GM21528 (cell line): ENCODE data around the gene CTNNB1.
A peak's percentile ranks its signal among the peaks of the same experiment; 100 is the strongest.

Experiments
- ATAC-seq: cut with Tn5 transposase; IDR thresholded peaks from one replicate; pipeline ENCODE4 v1.9.1; 2021; ENCODE audit warnings: mild to moderate bottlenecking, moderate library complexity; ENCODE audit not compliant: unreplicated experiment, low FRiP score

The CTNNB1 gene

GRCh38 chr3:41198950-41199865 is at the start of gene CTNNB1:
Gene CTNNB1, plus strand, starts transcription at chr3:41199505. Its CDS starts 24,564 bp downstream, at chr3:41224069.
- peak; percentile 70 for ATAC-seq

DNA sequence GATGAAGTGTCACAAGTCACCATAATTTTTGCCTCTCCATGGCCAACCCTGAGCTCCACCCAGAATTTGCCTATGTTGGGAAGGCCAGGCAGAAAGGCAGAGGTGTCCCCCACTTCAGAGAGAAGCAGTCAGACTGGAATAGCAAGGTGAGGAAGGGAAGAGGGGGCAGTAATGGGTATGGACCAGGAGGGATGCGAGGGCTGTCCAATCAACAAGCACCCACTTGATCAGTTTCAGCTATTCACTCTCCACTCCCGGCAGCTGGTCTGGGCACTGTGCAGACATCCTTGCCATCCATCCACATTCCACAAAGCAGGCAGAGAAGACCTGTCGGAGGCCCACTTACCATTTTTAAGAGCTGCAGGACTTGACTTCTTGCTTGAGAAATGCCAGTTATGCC is 43.5 kb upstream of the CTNNB1 start:
- ATAC-seq, result no peak

DNA sequence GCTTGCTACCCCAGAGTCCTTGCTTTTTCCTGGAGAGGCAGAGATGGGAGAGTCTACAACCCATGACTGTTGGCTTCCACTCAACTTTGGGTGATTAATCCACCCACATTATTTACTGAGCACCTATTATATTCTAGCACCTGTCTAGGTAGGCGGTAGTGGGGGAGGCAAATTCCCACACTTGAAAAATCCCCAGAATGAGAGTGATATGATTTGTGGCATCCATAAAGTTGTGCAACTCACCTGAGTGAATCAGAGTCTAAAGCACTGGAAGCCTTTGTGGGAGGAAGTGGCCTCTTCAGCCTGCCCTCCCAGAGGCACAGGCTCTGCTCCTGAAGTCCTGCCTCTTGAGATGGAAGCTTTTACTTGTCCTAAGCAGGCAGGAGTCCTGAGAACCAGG is 40.4 kb upstream of the CTNNB1 start:
- no peak for ATAC-seq

DNA sequence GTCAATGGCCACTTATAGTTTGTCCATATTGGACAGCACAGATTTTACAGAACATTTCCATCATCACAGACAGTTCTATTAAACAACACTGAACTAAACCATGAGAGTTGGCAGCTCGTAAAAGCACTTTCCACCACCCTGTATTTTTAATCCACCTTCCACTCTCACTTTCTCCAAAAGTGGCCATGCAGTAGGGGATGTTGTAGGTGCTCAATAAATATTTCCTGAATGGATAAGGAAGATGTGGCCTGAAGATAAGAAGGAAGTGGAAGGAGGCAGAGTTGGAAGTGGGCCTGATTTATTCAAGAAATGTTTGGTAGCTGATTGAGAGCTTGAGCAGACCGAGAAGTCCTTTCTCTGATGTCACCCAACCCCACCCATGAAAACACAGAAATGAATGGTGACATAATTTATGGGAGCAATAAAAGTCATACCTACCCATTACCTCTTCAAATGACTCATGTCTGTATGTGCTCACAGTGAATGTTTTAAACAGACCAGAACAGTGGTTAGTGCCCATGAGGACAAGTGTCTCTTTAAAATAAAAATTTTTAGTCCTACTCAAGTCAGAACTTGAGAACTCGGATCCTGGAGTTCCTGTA is 39.6 kb upstream of the CTNNB1 start:
- ATAC-seq, result no peak

DNA sequence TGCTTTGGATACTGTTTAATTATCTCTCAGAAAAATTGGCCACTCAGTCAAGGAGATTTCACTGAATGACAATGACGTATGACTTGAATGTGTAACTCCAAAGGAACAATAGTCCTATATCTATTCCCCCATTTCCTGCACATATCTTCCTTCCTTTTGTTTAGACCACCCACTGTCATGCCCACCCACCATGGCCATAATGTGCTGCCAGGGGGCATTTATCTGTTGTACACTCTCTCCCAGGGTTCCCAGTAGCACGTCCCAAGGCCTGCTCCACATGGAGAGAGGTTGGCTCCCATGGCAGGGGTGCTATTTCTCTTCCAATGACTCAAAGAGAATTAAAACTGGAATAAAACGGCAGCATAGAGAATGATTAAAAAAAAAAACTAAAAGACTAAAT is 36.8 kb upstream of the CTNNB1 start:
- no peak for ATAC-seq

- no peak for ATAC-seq
Measured at GRCh38 chr3:41163006-41163405, 36.3 kb upstream of the CTNNB1 start.

DNA sequence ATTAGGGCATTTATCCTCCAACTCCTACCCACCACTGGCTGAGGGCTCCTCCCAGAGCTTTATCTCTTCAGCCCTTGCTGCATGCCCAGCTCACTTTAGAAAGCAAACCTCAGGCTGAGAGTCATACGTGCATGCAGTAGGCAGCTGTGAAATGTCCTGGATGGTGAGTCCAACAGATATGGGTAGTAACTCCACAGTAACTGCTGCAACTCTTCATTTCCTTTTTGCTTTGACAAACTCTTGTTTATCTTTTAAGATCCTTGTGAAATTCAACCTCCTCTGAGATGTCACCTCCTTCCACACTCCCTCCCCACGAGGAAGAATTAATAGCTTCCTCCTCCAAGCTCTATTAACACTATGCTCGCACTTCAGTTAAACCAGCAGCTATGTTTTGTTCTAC is 35.9 kb upstream of the CTNNB1 start:
- no peak for ATAC-seq

- no peak for ATAC-seq
Measured at GRCh38 chr3:41164777-41165176, 34.5 kb upstream of the CTNNB1 start.

DNA sequence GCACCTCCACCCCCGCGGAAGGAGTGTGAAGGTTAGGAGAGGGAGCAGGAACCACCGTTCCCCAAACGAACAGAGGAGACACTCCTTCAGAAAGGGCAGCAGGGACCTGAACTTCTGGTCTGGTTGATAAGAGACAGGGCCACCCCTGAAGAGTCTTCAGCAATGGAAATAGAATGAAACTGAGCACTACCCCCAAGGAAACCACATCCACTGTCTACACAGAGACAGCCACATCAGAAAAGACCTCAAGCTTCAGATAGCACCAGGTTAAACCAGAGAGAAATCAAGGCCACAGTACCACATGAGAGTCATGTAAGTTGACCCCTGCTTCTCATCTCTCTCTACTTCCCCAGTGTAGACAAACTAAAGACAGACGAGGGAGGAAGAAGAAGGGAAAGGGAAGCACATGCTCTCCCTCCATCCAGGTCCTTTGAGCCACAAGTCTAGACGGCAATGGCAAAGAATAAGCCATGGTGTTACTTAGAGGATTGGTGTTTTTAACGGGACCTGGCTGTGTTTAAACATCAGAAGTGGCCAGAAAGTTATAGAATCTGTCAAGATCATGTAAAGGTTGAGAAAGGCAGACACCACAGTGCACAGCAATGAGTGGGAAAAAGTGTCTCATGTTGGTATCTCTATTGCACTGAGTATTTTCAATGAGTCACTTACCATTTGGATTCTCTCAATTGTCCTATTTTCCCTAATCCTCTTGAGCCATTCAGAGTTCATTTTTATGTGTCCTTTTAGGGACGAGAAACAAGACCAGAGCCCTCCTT is 31.4 kb upstream of the CTNNB1 start:
- ATAC-seq, result no peak

- ATAC-seq, result no peak
Measured at GRCh38 chr3:41169023-41169422, 30.3 kb upstream of the CTNNB1 start.

DNA sequence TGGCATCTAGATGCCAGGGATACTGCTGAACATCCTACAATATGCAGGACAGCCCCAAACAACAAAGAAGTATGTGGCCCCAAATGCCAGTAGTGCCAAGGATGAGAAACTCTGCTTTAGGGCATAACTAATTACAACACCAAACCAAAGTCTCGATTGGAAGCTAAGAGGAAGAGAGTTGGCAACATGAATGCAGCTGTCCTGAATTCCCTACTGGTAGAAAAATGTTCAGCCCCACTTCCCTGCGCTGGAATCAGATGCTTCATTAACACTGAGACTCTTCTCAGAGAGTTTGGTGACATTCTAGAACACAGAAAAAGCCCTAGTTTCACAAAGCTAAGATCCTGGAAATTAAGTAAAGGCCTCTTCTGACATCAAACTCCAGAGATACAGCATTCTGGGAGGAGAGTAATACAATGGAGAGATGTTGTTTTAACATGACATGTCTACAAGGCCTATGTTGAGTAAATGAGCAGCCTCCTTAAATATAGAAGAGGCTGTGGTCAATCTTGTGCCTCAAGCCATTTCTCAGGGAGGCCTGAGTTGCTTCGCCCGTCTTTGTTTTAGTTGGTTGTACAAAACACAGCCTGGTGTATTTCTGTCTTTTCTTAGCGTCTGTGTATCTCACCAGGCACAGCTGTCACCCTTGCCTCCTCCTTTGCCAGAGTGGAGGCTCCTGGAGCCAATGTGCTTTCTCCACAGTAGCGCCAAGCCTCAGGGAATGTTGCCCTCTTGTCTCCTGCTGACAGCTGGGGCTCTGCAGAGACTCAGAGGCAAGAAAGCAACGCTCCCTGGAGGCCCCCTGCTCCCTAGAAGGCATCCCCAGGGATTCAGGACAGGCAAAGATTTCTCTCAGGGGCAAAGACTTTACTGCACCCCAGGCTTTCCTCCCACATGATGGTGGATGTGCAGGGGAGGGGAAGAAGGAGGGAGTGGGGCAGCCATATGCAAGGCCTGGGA is 25.1 kb upstream of the CTNNB1 start:
- ATAC-seq, result no peak

DNA sequence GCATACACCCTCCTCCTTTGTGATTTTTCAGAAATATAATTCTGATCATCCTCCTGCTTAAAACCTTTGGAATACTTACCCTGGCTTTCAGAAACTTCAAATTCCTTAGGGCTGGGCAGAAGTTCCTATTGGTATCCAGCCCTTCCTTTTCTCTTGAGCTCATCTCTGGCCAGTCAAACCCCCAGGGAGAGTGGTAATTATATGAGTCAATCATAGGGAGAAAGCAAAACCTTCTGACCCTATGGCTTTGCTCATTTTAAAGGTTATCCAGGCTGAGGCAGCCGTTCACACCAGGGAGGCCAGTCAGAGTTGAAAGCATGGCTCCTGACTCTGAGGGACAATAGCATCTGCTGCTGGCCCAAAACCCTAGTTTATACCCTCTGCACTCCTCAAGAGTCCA is 23.9 kb upstream of the CTNNB1 start:
- ATAC-seq, result no peak

DNA sequence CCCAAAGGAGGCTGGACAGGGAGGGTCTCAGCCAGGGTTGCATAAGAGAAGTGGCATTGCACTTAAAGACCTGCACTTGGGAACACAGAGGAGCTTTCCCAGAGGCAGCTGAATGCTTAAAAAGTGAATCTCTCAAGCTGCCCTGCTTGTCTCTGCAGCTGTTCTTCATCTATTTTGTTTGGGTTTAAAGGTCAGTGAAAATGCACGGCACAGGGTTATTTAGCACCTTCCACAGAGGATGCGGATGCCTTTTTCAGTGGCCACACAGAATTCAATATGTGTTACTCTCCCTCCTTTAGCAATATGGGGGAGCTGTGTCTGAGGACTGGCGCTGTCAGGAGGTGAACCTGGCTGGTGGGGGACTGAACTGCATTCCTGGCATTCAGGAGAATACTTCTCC is 22.7 kb upstream of the CTNNB1 start:
- no peak for ATAC-seq

- no peak for ATAC-seq
Measured at GRCh38 chr3:41178576-41178975, 20.7 kb upstream of the CTNNB1 start.

- no peak for ATAC-seq
Measured at GRCh38 chr3:41180396-41180795, 18.9 kb upstream of the CTNNB1 start.

DNA sequence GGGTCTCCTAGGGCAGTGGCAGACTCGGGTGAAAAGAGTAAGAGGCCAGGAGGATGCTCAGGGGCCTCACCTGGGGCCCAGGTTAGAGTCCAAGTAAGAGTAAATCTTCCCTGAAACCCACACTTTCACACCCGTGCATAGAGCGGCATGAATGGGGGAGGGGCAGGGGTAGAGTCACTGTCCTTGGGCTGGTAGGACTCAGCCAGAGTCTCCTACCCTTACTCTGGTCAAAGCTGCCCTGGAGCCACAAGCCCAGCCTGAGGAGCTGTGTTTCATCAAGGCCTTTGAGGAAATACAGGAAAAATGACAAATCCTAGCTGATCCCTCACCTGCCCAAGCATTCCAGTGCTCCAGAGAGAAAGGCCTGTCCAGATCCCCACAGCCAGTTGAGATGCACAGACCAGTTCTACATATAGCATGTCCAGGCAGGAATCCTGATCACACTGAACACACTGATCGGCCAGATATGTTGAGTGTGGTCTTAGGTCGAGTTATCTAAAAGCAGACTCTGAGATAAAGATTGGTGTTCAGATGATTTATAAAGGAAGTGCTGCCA is 16.7 kb upstream of the CTNNB1 start:
- ATAC-seq, result no peak

DNA sequence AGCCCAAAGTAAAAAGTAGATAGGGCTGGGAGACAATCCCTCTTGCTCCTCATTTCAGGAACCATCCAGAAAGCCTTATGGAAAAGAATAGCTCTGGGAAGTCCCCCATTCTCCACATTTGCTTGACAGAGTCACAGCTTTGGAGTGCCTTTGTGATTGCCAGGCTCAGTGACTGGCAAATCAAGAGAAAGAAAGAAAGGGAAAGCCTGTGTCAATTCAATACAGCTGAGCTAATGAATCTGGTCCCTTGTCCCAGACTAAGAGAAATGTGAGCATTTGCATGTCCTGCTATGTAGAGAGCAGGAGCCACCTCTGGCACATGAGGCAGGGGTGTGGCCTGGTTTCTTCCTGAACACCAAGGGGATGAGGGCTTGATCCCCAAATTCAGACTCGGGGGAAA is 14.9 kb upstream of the CTNNB1 start:
- no peak for ATAC-seq

- ATAC-seq, result no peak
Measured at GRCh38 chr3:41186297-41186696, 13.0 kb upstream of the CTNNB1 start.

- ATAC-seq, result no peak
Measured at GRCh38 chr3:41188306-41188705, 11.0 kb upstream of the CTNNB1 start.
